ENCODE measurements around the gene SPPL2C.

DNA sequence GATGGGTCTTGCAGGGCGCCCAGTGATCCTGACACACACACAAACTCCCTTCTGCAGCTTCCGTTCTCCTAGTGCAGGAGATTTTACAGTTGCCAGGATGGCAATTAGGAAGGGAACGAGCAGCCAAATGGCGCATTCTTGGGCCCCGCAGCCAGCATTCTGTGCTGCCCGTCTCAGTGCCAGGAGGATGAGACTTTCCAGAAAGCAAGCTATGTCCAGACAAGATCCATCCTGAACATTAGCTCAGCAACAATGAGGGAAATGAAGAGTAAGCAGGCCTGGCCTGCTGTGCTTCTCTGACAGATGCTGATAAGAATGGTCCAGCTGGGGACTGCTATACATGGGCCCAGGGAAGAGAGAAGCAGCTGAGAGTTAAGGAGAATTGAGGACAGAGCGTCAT lies 16.5 kb downstream of the SPPL2C start:
- no peak for TF ChIP-seq EZH2phosphoT487 (IDR thresholded peaks at IDR 0.05)
- TF ChIP-seq, protein P1, sequence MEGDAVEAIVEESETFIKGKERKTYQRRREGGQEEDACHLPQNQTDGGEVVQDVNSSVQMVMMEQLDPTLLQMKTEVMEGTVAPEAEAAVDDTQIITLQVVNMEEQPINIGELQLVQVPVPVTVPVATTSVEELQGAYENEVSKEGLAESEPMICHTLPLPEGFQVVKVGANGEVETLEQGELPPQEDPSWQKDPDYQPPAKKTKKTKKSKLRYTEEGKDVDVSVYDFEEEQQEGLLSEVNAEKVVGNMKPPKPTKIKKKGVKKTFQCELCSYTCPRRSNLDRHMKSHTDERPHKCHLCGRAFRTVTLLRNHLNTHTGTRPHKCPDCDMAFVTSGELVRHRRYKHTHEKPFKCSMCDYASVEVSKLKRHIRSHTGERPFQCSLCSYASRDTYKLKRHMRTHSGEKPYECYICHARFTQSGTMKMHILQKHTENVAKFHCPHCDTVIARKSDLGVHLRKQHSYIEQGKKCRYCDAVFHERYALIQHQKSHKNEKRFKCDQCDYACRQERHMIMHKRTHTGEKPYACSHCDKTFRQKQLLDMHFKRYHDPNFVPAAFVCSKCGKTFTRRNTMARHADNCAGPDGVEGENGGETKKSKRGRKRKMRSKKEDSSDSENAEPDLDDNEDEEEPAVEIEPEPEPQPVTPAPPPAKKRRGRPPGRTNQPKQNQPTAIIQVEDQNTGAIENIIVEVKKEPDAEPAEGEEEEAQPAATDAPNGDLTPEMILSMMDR (IDR thresholded peaks at IDR 0.05) = no peak
